ENCODE results near the gene S100A10. TPM values are rescaled to one million over a fixed set of nuclear protein-coding genes. Genes with fewer than 3 reads are reported as not detected.

Gene S100A10
- polyA plus RNA-seq, 1 experiment, result 200 TPM

DNA sequence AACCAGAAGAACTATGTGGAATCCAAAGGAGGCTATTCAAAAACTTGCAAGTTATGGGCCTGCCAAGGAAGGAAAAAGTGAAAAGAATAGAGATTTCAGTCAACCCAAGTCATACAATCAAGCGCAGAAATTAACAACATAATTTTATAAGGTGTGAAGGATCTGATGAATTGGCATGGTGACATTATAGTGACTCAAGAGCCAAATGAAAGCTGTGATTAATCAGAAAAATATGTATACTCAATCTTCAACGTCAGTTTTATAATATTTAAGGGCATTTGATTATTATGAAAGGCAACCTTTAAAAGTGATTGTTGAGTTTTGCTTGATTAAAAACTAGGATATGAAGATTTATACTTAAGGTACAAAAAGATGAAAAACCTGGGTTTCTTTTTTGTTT lies 46.5 kb downstream of the S100A10 start:
- no peak for DNase-seq (ENCODE audit: low read depth, low spot score)
- TF ChIP-seq, protein P1, sequence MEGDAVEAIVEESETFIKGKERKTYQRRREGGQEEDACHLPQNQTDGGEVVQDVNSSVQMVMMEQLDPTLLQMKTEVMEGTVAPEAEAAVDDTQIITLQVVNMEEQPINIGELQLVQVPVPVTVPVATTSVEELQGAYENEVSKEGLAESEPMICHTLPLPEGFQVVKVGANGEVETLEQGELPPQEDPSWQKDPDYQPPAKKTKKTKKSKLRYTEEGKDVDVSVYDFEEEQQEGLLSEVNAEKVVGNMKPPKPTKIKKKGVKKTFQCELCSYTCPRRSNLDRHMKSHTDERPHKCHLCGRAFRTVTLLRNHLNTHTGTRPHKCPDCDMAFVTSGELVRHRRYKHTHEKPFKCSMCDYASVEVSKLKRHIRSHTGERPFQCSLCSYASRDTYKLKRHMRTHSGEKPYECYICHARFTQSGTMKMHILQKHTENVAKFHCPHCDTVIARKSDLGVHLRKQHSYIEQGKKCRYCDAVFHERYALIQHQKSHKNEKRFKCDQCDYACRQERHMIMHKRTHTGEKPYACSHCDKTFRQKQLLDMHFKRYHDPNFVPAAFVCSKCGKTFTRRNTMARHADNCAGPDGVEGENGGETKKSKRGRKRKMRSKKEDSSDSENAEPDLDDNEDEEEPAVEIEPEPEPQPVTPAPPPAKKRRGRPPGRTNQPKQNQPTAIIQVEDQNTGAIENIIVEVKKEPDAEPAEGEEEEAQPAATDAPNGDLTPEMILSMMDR (IDR thresholded peaks at IDR 0.05; ENCODE audit: low read depth, low read length), result no peak
- CTCF ChIA-PET, result no interaction called here
- no peak overlapping the region for H3K27ac ChIP-seq (ENCODE audit: low read depth, low read length)
- no peaks in the 10 kb centered on the region; the same call in 1 of the 2 replicates for H3K9me3 ChIP-seq (ENCODE audit: control insufficient read depth, insufficient read depth, low read length)
- H3K4me3 ChIP-seq (ENCODE audit: low read depth, low read length), result no peak overlapping the region
- POLR2A ChIA-PET, result no interaction called here
- H3K27me3 ChIP-seq (ENCODE audit: control insufficient read depth, insufficient read depth, low read length), result peaks cover 4% of the 10 kb centered on the region

DNA sequence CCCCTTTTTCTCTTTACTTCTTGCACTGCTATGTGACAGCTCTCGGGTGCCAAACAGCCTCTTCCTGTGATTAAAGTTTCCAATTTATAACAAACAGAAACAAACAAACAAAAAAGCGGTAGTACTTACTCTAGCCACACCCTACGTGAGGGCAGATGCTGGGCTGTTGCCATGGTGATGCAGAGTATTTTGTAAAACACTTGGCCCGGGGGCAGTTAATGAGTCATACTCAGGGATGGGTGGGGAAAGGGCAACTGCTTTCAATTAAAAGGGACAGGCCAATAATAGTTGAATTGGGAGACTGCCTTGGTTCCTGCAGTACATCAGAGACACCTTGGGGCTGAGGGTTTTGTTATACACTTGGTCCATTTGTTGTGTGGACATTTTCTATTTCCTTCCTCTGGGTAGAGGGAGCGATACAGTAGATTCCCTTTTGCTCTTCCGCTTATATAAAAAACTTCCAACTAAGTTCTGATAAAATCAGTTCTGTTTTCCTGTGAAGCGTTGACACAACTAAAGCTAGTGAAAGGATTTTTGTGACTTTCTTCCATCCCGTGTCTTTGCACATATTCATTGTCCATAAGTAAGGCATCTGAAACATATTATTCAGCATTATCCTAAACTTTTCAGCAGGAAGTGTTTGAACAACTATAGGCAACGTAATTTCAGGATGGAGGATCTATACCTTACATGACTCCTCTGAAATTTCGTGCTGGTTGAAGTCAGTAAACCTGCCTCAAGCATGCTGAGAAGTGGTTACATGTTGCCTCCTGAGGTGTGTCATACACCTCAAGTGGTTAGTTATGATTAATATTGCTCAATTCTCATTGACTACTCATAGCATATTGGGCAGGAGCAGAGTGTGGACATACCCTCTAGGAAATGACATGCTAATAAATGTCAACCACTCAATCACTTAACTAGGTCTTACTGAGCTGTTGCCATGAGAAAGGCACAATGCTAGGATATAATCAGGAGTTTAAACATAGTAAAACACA lies 47.6 kb downstream of the S100A10 start:
- POLR2A ChIA-PET, result interaction anchor here (0.7 kb wide), 1 partner anchor 47 kb away, joined by 3 read pairs; the partner anchor contains the start of gene S100A10
- peaks cover 4% of the 10 kb centered on the region for H3K27me3 ChIP-seq (ENCODE audit: control insufficient read depth, insufficient read depth, low read length)
- TF ChIP-seq, protein P1 (IDR thresholded peaks at IDR 0.05; ENCODE audit: low read depth, low read length), result no peak
- DNase-seq (ENCODE audit: low read depth, low spot score), result peak; percentile 75
- no peaks in the 10 kb centered on the region; the same call in 1 of the 2 replicates for H3K9me3 ChIP-seq (ENCODE audit: control insufficient read depth, insufficient read depth, low read length)
- no peak overlapping the region for H3K27ac ChIP-seq (ENCODE audit: low read depth, low read length)
- H3K4me3 ChIP-seq (ENCODE audit: low read depth, low read length), result no peak overlapping the region
- CTCF ChIA-PET, result interaction anchor here (0.6 to 1.5 kb wide), 6 partner anchors 12 to 243 kb away, joined by 3 to 6 read pairs (median 3); no protein-coding TSS in a partner anchor

DNA sequence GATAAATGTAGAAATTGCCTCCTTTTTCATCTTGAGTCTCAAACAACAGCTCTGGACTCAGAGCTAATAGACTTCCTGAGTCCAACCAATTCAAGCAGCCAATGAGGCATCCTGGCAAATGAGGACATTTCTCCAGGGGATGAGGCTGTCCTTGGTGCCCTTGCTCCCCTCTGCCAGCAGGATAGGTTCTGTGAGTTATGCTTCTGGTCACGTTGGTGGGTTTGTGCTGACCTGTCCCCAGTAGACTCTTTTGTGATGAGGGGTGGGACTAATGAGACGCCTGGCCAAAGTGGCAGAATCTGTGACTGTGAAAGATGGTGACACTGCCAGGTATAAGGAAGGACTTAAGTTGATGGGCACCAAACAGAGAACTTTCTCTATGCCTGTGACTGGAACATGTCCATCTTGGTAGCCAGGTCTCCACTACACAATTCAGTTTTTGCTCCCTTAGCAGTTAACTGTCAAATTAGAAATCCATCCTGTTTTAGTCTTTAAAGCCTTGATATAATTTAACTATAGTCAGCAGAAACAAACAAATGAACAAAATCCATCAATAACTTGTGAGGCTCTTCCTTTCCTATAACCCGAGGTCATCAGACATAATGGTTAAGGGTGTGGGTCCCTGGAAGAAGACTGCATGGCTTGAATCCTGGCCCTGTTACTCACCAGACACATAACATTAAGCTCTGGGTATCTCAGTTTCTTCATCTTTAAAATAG lies 48.6 kb downstream of the S100A10 start:
- CTCF ChIA-PET, result interaction anchor here (0.6 to 1.5 kb wide), 6 partner anchors 11 to 244 kb away, joined by 3 to 6 read pairs (median 3); no protein-coding TSS in a partner anchor
- POLR2A ChIA-PET, result interaction anchor here (0.7 kb wide), 1 partner anchor 48 kb away, joined by 3 read pairs; the partner anchor contains the start of gene S100A10
- TF ChIP-seq, protein P1 (IDR thresholded peaks at IDR 0.05; ENCODE audit: low read depth, low read length), result no peak
- H3K27ac ChIP-seq (ENCODE audit: low read depth, low read length), result no peak overlapping the region
- peaks cover 2% of the 10 kb centered on the region for H3K27me3 ChIP-seq (ENCODE audit: control insufficient read depth, insufficient read depth, low read length)
- no peak overlapping the region for H3K4me3 ChIP-seq (ENCODE audit: low read depth, low read length)
- no peaks in the 10 kb centered on the region; the same call in 1 of the 2 replicates for H3K9me3 ChIP-seq (ENCODE audit: control insufficient read depth, insufficient read depth, low read length)
- DNase-seq (ENCODE audit: low read depth, low spot score), result no peak

DNA sequence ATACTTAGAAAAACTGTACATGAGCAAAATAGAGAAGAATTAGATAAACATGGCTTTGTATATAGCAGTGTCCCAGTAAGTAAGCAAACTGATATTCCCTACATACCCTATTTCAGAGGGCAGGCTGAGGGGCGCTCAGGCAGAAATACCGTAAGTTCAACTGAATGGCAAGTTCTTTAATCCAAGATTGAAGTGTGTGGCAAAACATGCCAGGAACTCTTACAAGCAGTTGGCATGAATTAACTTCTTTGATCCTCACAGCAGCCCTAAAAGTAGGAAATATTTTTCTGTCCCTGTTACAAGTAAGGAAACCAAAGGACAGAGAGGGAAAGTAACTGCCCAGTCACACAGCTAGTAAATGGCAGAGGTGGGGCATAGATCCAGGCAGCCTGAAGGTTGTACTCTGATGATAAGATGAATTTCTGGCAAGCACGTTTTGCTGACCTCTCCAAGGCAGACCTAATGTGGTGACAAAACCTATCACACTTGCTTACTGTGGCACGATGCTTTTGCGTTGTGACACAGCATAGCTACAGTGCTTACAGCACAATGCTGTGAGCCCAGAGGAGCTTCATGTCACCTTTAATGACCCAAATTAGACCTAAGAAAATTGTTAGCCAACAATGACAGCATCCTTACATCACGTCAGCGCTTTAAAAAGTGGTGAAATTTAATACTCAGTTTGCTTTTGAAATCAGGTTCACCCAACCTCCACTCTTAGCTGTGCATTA lies 49.4 kb downstream of the S100A10 start:
- Histone ChIP-seq H3K9me3 (ENCODE audit: control insufficient read depth, insufficient read depth, low read length) (no peaks in the 10 kb centered on the region; the same call in 1 of the 2 replicates), H3K4me3 (ENCODE audit: low read depth, low read length) (no peak overlapping the region), H3K27ac (ENCODE audit: low read depth, low read length) (no peak overlapping the region), H3K27me3 (ENCODE audit: control insufficient read depth, insufficient read depth, low read length) (no peaks in the 10 kb centered on the region)
- CTCF ChIA-PET, result interaction anchor here (0.8 to 1.5 kb wide), 3 partner anchors 10 to 57 kb away, joined by 3 to 6 read pairs (median 4); no protein-coding TSS in a partner anchor
- DNase-seq (ENCODE audit: low read depth, low spot score), result no peak
- POLR2A ChIA-PET, result no interaction called here
- TF ChIP-seq, protein P1 (IDR thresholded peaks at IDR 0.05; ENCODE audit: low read depth, low read length), result no peak

All from AG04450 (cell line).